GM12878 (cell line): ENCODE data around the gene LTB4R2.

Experiments used
- ASH2L ChIP-seq: fragments of 300-600, 200-600 bp; sonication (generic); IDR thresholded peaks from 2 replicates; pipeline ENCODE4 v1.6.1; 2017; ENCODE audit warnings: low read depth, mild to moderate bottlenecking, borderline replicate concordance
- BMI1 ChIP-seq: fragments of 450-650 bp; IDR thresholded peaks from 2 replicates; pipeline ENCODE4 v1.6.1; 2016; ENCODE audit warnings: mild to moderate bottlenecking, moderate library complexity, borderline replicate concordance
- CTCF ChIP-seq, 3 experiments: IDR thresholded peaks in 2 of 3; conservative IDR thresholded peaks in 1 of 3; 2 replicates each; pipeline ENCODE4 v1.5.1; 2011; ENCODE audit warnings: low read depth in 3 of 3, low read length in 3 of 3, mild to moderate bottlenecking in 3 of 3, control low read depth in 2 of 3, moderate library complexity in 2 of 3, inconsistent platforms in 1 of 3, mixed read lengths in 1 of 3; ENCODE audit not compliant: control insufficient read depth in 2 of 3, insufficient read depth in 1 of 3; ENCODE audit errors: extremely low read depth in 1 of 3
- ETV6 ChIP-seq, 2 experiments: fragments of 450-650 bp in 1 of 2; IDR thresholded peaks in 1 of 2; conservative IDR thresholded peaks in 1 of 2; 2 replicates each; pipeline ENCODE4 v1.6.1; 2014; ENCODE audit warnings: antibody characterized with exemption in 1 of 2, borderline replicate concordance in 1 of 2, low read depth in 1 of 2, mild to moderate bottlenecking in 1 of 2, moderate library complexity in 1 of 2
- POLR2A ChIP-seq: IDR thresholded peaks from 2 replicates; pipeline ENCODE4 v1.6.1; 2011; ENCODE audit warnings: low read depth, mild to moderate bottlenecking, low read length
- TARDBP ChIP-seq: IDR thresholded peaks from 2 replicates; pipeline ENCODE4 v1.6.1; 2016; ENCODE audit warnings: borderline replicate concordance
- TCF7 ChIP-seq: IDR thresholded peaks from 2 replicates; pipeline ENCODE4 v1.6.1; 2014; ENCODE audit warnings: antibody characterized with exemption, borderline replicate concordance
- USF1 ChIP-seq: IDR thresholded peaks from 2 replicates; pipeline ENCODE4 v1.6.1; 2011; ENCODE audit warnings: borderline replicate concordance, low read depth, mild to moderate bottlenecking, moderate library complexity, mixed read lengths, low read length; ENCODE audit not compliant: insufficient read depth; ENCODE audit errors: extremely low read length
- ZNF274 ChIP-seq: IDR thresholded peaks from one replicate; pipeline ENCODE4 v1.8.0; 2011; ENCODE audit not compliant: insufficient read length, insufficient read depth

- TF ChIP-seq USF1 (no peak), ZNF274 (no peak), ETV6 (conservative IDR thresholded peaks at IDR 0.05 in 1 of 2, IDR thresholded peaks at IDR 0.05 in 1 of 2; ENCODE audit: borderline replicate concordance in 1 of 2, low read depth in 1 of 2) (no peak), CTCF (IDR thresholded peaks at IDR 0.05 in 2 of 3, conservative IDR thresholded peaks at IDR 0.05 in 1 of 3; ENCODE audit: control insufficient read depth in 2 of 3, extremely low read depth in 1 of 3, insufficient read depth in 1 of 3, low read depth in 3 of 3, low read length in 3 of 3) (no peak), TARDBP (no peak), POLR2A (no peak), TCF7 (no peak), BMI1 (no peak), ASH2L (no peak)
Observed at GRCh38 chr14:24283796-24284460, 26.0 kb upstream of the LTB4R2 start.
